H9 (cell line): Measurements from ENCODE around the gene RHBDD1. TPM values are rescaled to one million over a fixed set of nuclear protein-coding genes. Genes with fewer than 3 reads are reported as not detected.

Experiments
- DNase-seq: peaks from one replicate; pipeline ENCODE4 v3.0.0-alpha.2; 2017
- H2AFZ ChIP-seq: one replicate; pipeline ENCODE4 v1.6.1; 2013; ENCODE audit warnings: mild to moderate bottlenecking, low read length, control low read depth, moderate library complexity
- H2AK5ac ChIP-seq: 2 replicates; pipeline ENCODE4 v1.6.1; 2013; ENCODE audit warnings: low read length, control low read depth, mixed read lengths; ENCODE audit not compliant: insufficient read length
- H2BK120ac ChIP-seq: one replicate; pipeline ENCODE4 v1.6.1; 2013; ENCODE audit warnings: low read depth, mild to moderate bottlenecking, low read length, control low read depth, inconsistent platforms; ENCODE audit not compliant: poor library complexity, severe bottlenecking
- H2BK12ac ChIP-seq: 2 replicates; pipeline ENCODE4 v1.6.1; 2013; ENCODE audit warnings: low read length, control low read depth, mixed read lengths, low read depth; ENCODE audit not compliant: insufficient read length
- H2BK15ac ChIP-seq: 2 replicates; pipeline ENCODE4 v1.6.1; 2013; ENCODE audit warnings: low read depth, low read length, control low read depth
- H2BK20ac ChIP-seq: one replicate; pipeline ENCODE4 v1.6.1; 2013; ENCODE audit warnings: low read depth, mild to moderate bottlenecking, low read length, control low read depth, inconsistent platforms; ENCODE audit not compliant: poor library complexity, severe bottlenecking
- H2BK5ac ChIP-seq: 2 replicates; pipeline ENCODE4 v1.6.1; 2013; ENCODE audit warnings: low read length, control low read depth, mixed read lengths; ENCODE audit not compliant: insufficient read length
- H3K14ac ChIP-seq: 2 replicates; pipeline ENCODE4 v1.6.1; 2013; ENCODE audit warnings: low read length, control low read depth; ENCODE audit not compliant: insufficient read depth
- H3K18ac ChIP-seq: 2 replicates; pipeline ENCODE4 v1.6.1; 2013; ENCODE audit warnings: low read depth, mild to moderate bottlenecking, mixed read lengths, low read length, control low read depth; ENCODE audit not compliant: insufficient read length
- H3K23ac ChIP-seq: 2 replicates; pipeline ENCODE4 v1.6.1; 2013; ENCODE audit warnings: low read length, control low read depth, mixed read lengths, low read depth; ENCODE audit not compliant: insufficient read length
- H3K23me2 ChIP-seq: 2 replicates; pipeline ENCODE4 v1.6.1; 2013; ENCODE audit warnings: low read depth, mild to moderate bottlenecking, mixed read lengths, low read length, control low read depth; ENCODE audit not compliant: insufficient read length, poor library complexity, severe bottlenecking
- H3K27ac ChIP-seq: 2 replicates; pipeline ENCODE4 v1.5.1; 2013; ENCODE audit warnings: low read length, control low read depth, mixed read lengths, low read depth; ENCODE audit not compliant: insufficient read length
- H3K27me3 ChIP-seq: 2 replicates; pipeline ENCODE4 v1.6.1; 2013; ENCODE audit warnings: low read length, control low read depth, inconsistent platforms; ENCODE audit not compliant: insufficient read depth
- H3K4ac ChIP-seq: 2 replicates; pipeline ENCODE4 v1.6.1; 2013; ENCODE audit warnings: low read depth, mild to moderate bottlenecking, control low read depth, inconsistent platforms, low read length, moderate library complexity
- H3K4me1 ChIP-seq: 2 replicates; pipeline ENCODE4 v1.6.1; 2013; ENCODE audit warnings: low read length, control low read depth, inconsistent platforms; ENCODE audit not compliant: insufficient read depth
- H3K4me2 ChIP-seq: 2 replicates; pipeline ENCODE4 v1.6.1; 2013; ENCODE audit warnings: low read length, control low read depth, mixed read lengths; ENCODE audit not compliant: insufficient read length, insufficient read depth
- H3K56ac ChIP-seq: 2 replicates; pipeline ENCODE4 v1.6.1; 2013; ENCODE audit warnings: low read depth, mild to moderate bottlenecking, mixed read lengths, low read length, control low read depth; ENCODE audit not compliant: insufficient read length
- H3K79me1 ChIP-seq: 2 replicates; pipeline ENCODE4 v1.6.1; 2013; ENCODE audit warnings: low read depth, mild to moderate bottlenecking, moderate library complexity, low read length, control low read depth, inconsistent platforms; ENCODE audit not compliant: insufficient read depth, poor library complexity, severe bottlenecking
- H3K79me2 ChIP-seq: 2 replicates; pipeline ENCODE4 v1.6.1; 2013; ENCODE audit warnings: low read length, control low read depth, inconsistent platforms; ENCODE audit not compliant: insufficient read depth
- H3K9ac ChIP-seq: 2 replicates; pipeline ENCODE4 v1.6.1; 2013; ENCODE audit warnings: low read length, control low read depth, mixed read lengths; ENCODE audit not compliant: insufficient read length; ENCODE audit errors: extremely low read depth
- H3K9me3 ChIP-seq: one replicate; pipeline ENCODE4 v1.6.1; 2013; ENCODE audit warnings: low read depth, low read length, inconsistent platforms; ENCODE audit not compliant: control insufficient read depth
- H3T11ph ChIP-seq: one replicate; pipeline ENCODE4 v1.6.1; 2013; ENCODE audit warnings: mild to moderate bottlenecking, low read length, control low read depth, inconsistent platforms
- H4K20me1 ChIP-seq: one replicate; pipeline ENCODE4 v1.6.1; 2013; ENCODE audit not compliant: control insufficient read depth, insufficient read length, insufficient read depth
- H4K5ac ChIP-seq: 2 replicates; pipeline ENCODE4 v1.6.1; 2013; ENCODE audit warnings: low read depth, mild to moderate bottlenecking, mixed read lengths, low read length, control low read depth; ENCODE audit not compliant: insufficient read length
- H4K8ac ChIP-seq: replicated peaks from 2 replicates; pipeline ENCODE4 v1.6.1; 2013; ENCODE audit warnings: low read length, control low read depth, mixed read lengths, low read depth; ENCODE audit not compliant: insufficient read length
- H4K91ac ChIP-seq: 2 replicates; pipeline ENCODE4 v1.6.1; 2013; ENCODE audit warnings: low read depth, mild to moderate bottlenecking, moderate library complexity, mixed read lengths, low read length, control low read depth; ENCODE audit not compliant: insufficient read length
- H3K27ac Mint-ChIP-seq, 3 experiments: 2 replicates in 2 of 3; 3 replicates in 1 of 3; pipeline ENCODE4 v1.8.0; 2020 to 2021; ENCODE audit warnings: mixed read lengths in 3 of 3, mild to moderate bottlenecking in 1 of 3, moderate library complexity in 1 of 3
- H3K27me3 Mint-ChIP-seq: 2 replicates; pipeline ENCODE4 v1.8.0; 2021; ENCODE audit warnings: low read depth, mild to moderate bottlenecking, moderate library complexity, mixed read lengths
- H3K36me3 Mint-ChIP-seq, 3 experiments: 2 replicates in 2 of 3; 3 replicates in 1 of 3; pipeline ENCODE4 v1.8.0; 2020 to 2021; ENCODE audit warnings: low read depth in 3 of 3, mixed read lengths in 3 of 3; ENCODE audit not compliant: insufficient read depth in 1 of 3
- H3K4me1 Mint-ChIP-seq, 2 experiments: 2 replicates each; pipeline ENCODE4 v1.8.0; 2020; ENCODE audit warnings: mixed read lengths in 2 of 2
- H3K4me3 Mint-ChIP-seq, 2 experiments: 2 replicates in 1 of 2; 3 replicates in 1 of 2; pipeline ENCODE4 v1.8.0; 2020 to 2021; ENCODE audit warnings: mild to moderate bottlenecking in 2 of 2, mixed read lengths in 2 of 2, moderate library complexity in 1 of 2
- H3K9me3 Mint-ChIP-seq, 2 experiments: 2 replicates in 1 of 2; 3 replicates in 1 of 2; pipeline ENCODE4 v1.8.0; 2020; ENCODE audit warnings: mild to moderate bottlenecking in 2 of 2, mixed read lengths in 2 of 2, moderate library complexity in 1 of 2
- WGBS: extraction: QIAGEN DNeasy Blood & Tissue Kit; methylation state at CpG from one replicate; pipeline ENCODE4 v1.1.7; 2013; ENCODE audit warnings: missing lambda C conversion rate, low lambda C conversion rate, mixed read lengths; ENCODE audit not compliant: insufficient read length; ENCODE audit errors: extremely low coverage; 5-methylcytosine and 5-hydroxymethylcytosine counted together
- total RNA-seq: library from RNA; stranded (reverse); gene quantifications from 2 replicates; pipeline ENCODE4 v1.2.1, GENCODE V29; 2021
- TF ChIP-seq, protein P1 (sequence below): fragments of 200-600 bp; sonication (generic); conservative IDR thresholded peaks from 3 replicates; pipeline ENCODE4 v1.8.0; 2021; ENCODE audit warnings: antibody characterized with exemption, mild to moderate bottlenecking

The RHBDD1 gene
- total RNA-seq, 1 experiment from 2014 or later = 24.9 TPM

DNA sequence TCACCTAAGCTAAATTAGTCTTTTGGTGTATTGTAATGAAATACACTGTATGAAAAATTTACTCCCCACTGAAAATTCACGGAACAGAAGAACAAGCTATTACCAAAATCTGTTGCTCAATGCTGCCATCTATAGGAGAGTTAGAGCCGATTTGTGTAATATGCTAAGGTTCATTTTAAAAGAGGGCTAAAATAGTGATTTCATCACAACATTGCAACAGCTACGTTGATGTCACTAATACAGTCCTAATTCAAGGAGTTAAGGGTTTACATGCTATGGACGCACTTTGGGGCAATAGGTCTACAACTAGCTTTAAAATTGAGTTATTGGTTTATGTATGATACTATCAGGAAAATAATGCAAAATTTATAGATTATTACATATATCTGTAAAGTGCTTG lies 33.3 kb upstream of the RHBDD1 start:
- H3K36me3 Mint-ChIP-seq = peaks cover 4 to 9% (median 5%) of the 10 kb centered on the region in 3 experiments
- no peak overlapping the region for H2BK15ac ChIP-seq
- no peak overlapping the region for H3K27ac ChIP-seq
- no peak overlapping the region for H4K91ac ChIP-seq
- no peak overlapping the region for H3K4me3 Mint-ChIP-seq
- TF ChIP-seq, protein P1, sequence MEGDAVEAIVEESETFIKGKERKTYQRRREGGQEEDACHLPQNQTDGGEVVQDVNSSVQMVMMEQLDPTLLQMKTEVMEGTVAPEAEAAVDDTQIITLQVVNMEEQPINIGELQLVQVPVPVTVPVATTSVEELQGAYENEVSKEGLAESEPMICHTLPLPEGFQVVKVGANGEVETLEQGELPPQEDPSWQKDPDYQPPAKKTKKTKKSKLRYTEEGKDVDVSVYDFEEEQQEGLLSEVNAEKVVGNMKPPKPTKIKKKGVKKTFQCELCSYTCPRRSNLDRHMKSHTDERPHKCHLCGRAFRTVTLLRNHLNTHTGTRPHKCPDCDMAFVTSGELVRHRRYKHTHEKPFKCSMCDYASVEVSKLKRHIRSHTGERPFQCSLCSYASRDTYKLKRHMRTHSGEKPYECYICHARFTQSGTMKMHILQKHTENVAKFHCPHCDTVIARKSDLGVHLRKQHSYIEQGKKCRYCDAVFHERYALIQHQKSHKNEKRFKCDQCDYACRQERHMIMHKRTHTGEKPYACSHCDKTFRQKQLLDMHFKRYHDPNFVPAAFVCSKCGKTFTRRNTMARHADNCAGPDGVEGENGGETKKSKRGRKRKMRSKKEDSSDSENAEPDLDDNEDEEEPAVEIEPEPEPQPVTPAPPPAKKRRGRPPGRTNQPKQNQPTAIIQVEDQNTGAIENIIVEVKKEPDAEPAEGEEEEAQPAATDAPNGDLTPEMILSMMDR = peak; percentile 78
- H2BK20ac ChIP-seq = no peak overlapping the region
- no peak overlapping the region for H3K18ac ChIP-seq
- no peak overlapping the region for H4K8ac ChIP-seq
- H2BK5ac ChIP-seq = no peak overlapping the region
- peaks cover 1% of the 10 kb centered on the region; the same call in 1 of the 2 replicates for H3K79me2 ChIP-seq
- no peak overlapping the region for H3K4me2 ChIP-seq
- H3K56ac ChIP-seq = no peak overlapping the region
- H3K14ac ChIP-seq = no peak overlapping the region
- H3K9ac ChIP-seq = no peak overlapping the region
- H3K4me1 ChIP-seq = no peaks in the 10 kb centered on the region
- no peaks in the 10 kb centered on the region for H3K27me3 ChIP-seq
- no peaks in the 10 kb centered on the region for H3K79me1 ChIP-seq
- no CpG with 5 or more reads among the region's 4 CpGs for WGBS
- no peak overlapping the region for H2AFZ ChIP-seq
- no peaks in the 10 kb centered on the region for H3K9me3 ChIP-seq
- no peak overlapping the region for H4K5ac ChIP-seq
- no peaks in the 10 kb centered on the region for H4K20me1 ChIP-seq
- H2BK120ac ChIP-seq = no peak overlapping the region
- no peak overlapping the region for H3K23ac ChIP-seq
- no peak overlapping the region for H3T11ph ChIP-seq
- peaks cover 22% of the 10 kb centered on the region for H3K23me2 ChIP-seq
- no peaks in the 10 kb centered on the region for H3K27me3 Mint-ChIP-seq
- no peaks in the 10 kb centered on the region; a peak in 1 of 5 replicates for H3K9me3 Mint-ChIP-seq
- no peak overlapping the region for H3K27ac Mint-ChIP-seq
- no peak overlapping the region for H2BK12ac ChIP-seq
- no peak overlapping the region for H2AK5ac ChIP-seq
- peaks cover 17 to 25% of the 10 kb centered on the region in 2 experiments for H3K4me1 Mint-ChIP-seq
- H3K4ac ChIP-seq = no peak overlapping the region
- DNase-seq = no peak
